Measurements from ENCODE around the gene CCDC66. TPM values are rescaled to one million over a fixed set of nuclear protein-coding genes. Genes with fewer than 3 reads are reported as not detected.
"Not testable (repeated sequence)": the region's sequence is repeated elsewhere in the genome, so short reads cannot be mapped to it uniquely, and the experiment has no call there.

The CCDC66 gene
- total RNA-seq, result 13.4 and 22.6 TPM in 2 replicates

DNA sequence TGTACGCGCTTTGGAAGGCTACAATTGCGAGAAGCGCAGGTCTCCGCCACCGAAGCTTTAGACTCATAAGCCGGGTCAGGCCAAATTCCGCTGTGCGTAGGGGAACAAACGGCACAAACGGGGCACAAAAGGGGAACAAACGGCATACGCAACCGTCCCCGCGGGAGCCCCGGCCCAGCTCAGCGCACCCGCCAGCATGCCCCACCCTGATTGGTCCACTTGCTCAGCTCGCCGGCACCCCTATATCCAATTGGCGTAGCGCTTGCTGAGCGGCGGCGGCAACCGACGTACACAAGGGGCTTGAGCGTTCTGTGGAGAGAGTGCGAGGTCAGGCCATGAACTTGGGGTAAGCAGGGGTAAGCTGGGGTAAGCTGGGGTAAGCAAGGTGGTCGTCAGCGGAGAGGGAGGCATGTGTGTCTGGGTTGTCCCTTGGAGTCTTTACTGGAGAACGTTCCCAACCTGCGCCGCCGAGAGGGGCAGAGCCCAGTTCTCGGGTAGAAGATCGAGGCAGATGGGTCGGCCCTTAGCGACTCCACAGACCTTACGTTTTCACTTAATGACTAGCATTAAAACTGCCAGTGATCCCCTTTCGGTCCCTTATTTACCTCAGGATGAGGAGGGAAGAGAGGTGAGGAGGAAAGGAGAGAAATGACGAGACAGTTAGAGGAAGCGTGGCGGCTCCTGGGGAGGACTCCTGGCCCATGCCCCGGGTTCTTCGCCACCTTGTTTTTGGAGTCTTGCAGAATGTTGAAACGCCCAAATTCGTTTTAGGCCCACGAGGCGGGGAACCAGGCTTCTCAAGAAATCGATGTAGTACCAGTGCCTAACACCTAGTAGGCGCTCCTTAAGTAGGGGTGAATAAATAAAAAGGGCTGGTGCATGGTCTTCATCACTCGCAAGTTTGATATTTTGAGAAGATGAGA lies at the start of gene CCDC66:
TSS of gene CCDC66 (plus strand) at position 268 of the 923 bp plus-strand sequence. CDS start at position 336, 68 bp downstream.
- peak; percentile 97 for DNase-seq

- DNase-seq, result no peak
Observed at GRCh38 chr3:56519641-56520040, 37.3 kb upstream of the CCDC66 start.

GRCh38 chr3:56522374-56522773 lies 34.6 kb upstream of the CCDC66 start:
- DNase-seq, result no peak

- DNase-seq, result no peak
Observed at GRCh38 chr3:56525291-56525690, 31.7 kb upstream of the CCDC66 start.

DNA sequence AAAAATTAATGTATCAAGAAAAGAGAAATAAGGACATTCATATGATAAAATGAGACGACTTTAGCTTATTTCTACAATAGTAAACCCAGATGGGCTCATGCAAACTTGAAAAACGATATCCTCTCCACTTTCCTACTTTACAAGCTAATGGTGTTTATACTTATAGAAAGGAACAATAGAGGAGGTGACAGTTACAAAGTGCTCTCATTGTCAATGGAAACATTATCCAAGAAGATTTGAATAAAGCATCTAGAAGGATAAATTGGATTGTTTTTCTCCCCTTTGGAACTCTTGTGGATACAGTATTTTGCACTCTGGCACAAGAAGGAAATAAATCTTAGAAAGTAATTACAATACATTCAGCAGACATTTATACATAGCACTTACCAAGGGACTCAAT lies 20.2 kb upstream of the CCDC66 start:
- no peak for DNase-seq

GRCh38 chr3:56547486-56547885 lies 9.5 kb upstream of the CCDC66 start:
- DNase-seq, result peak; percentile 14

DNA sequence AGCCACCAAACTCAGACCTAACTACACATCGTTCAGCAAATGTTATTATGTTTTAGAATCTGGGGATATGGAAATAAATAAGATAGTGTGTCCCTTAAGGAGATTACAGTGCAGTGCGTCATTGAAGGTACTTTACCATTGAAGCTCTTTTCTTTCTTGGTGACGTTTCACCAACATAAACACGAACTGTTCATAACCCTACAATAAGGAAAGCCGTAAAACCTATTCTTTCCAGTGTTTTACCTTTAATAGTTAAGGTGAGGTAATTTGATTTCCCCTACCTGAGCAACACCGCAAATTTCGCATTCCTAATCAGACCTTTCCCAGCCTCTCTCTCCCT lies 826 bp downstream of the CCDC66 start:
- DNase-seq, result no peak

DNA sequence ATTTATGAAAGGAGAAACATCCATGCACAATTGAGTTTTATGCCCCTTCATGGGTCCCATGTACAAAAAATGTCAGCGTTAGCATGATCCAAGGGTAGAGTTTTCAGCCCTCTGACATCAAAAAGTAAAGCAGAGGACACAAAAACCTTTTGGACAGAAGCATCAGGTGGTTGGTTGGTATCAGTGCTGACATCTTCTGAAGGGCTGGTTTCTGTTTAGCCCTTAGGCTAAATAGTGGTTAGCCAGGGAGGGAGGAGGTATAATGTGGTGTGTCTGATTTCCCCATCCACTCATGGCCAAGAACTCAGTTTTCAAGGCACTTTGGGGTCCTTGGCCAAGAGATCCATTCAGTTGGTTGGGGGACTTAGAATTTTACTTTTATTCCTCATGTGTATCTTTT lies 16.5 kb downstream of the CCDC66 start:
- DNase-seq, result no peak

DNA sequence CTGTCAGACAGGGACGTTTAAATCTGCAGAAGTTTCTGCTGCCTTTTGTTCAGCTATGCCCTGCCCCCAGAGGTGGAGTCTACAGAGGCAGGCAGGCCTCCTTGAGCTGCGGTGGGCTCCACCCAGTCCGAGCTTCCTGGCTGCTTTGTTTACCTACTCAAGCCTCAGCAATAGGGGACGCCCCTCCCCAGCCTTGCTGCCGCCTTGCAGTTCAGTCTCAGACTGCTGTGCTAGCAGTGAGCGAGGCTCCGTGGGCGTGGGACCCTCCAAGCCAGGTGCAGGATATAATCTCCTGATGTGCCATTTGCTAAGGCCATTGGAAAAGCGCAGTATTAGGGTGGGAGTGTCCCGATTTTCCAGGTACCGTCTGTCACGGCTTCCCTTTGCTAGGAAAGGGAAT lies 25.0 kb downstream of the CCDC66 start:
- DNase-seq, result not testable (repeated sequence)

GRCh38 chr3:56584275-56584674 lies 27.3 kb downstream of the CCDC66 start:
- not testable (repeated sequence) for DNase-seq

- DNase-seq, result no peak
Observed at GRCh38 chr3:56590814-56591213, 33.8 kb downstream of the CCDC66 start.

GRCh38 chr3:56591262-56591661 lies 34.3 kb downstream of the CCDC66 start:
- no peak for DNase-seq

DNA sequence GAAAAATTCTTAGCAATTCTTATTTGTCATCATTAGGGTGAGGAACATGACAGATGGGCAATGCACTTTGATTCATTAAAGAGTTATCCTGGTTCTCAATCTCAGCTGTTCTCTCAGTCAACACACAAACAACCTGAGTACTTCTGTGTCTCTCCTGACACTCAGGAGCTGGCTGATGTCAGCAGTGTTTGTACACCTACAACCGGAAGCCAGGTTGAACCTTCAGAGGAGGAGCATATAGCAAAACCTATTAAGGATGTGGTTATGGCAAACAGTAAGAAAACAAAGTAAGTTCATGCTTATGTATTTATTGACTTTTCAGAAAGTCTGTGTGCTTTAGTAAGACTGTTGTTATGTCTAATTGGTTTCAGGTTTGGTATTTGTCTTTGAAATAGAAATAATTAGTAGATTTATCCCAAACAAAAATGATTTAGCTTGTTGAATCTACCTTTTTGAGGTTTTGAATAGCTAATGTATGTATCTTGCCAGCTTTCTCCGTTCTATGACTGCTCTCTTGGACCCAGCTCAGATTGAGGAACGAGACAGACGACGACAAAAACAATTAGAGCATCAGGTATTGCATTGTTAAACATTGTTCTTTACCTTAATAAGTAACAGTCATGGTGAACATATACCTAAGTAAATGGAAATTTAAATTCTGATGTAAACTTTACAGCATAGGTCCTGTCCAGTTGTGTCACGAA lies 36.6 kb downstream of the CCDC66 start:
- no peak for DNase-seq

DNA sequence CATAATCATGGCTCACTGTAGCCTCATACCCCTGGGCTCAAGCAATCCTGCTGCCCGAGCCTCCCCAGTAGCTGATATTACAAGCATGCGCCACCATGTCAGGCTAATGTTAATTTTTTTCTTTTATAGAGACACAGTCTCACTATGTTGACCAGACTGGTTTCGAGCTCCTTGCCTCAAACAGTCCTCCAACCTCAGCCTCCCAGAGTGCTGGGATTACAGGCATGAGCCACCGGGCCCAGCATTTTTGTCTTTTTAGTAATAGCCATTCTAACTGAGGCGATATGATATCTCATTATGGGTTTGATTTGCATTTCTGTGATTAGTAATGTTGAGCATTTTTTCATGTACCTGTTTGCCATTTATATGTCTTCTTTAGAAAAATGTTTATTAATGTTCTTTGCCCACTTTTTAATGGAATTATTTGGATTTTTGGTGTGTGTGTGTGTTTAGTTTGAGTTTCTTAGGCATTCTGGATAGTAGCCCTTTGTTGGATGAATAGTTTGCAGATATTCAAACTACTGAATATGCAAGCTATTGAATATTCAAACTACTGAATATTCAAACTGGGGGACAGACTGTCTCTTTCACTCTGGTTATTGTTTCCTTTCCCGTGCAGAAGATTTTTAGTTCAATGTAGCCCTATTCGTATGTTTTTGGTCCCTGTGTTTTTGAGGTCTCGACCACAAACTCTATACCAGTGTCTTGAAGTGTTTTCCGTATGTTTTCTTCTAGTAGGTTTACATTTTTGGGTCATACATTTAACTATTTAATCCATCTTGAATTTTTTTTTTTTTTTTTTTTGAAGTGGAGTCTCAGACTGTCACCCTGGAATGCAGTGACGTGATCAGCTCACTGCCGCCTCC lies 39.2 kb downstream of the CCDC66 start:
- DNase-seq, result no peak

DNA sequence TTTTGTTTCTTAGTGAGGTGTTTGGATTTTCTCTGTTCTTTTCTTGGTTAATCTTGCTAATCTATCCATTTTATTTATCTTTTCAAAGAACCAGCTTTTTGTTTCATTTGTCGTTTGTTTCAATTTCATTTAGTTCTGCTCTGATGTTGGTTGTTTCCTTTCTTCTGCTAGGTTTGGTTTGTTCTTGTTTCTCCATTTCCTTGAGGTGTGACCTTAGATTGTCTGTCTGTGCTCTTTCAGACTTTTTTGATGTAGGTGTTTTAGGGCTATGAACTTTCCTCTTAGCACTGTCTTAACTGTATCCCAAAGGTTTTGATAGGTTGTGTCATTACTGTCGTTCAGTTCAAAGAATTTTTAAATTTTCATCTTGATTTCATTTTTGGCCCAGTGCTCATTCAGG lies 51.5 kb downstream of the CCDC66 start:
- not testable (repeated sequence) for DNase-seq

DNA sequence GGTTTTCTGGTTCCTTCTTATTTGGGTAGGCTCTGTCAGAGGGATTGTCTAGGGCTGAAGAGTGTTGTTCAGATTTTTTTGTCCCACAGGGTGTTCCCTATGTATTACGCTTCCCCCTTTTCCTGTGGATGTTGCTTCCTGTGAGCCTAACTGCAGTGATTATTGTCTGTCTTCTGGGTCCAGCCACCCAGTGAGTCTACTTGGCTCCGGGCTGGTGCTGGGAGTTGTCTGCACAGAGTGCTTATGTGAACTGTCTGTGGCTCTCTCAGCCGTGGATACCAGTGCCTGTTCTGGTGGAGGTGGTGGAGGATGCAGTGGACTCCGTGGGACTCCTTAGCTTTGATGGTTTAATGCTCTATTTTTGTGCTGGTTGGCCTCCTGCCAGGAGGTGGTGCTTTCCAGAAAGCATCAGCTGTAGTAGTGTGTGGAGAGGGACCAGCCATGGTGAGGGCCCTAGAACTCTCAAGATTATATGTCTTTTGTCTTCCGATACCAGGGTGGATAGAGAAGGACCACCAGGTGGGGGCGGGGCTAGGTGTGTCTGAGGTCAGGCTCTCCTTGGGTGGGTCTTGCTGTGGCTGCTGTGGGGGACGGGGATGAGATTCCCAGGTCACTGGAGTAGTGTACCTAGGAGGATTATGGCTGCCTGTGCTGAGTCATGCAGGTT lies 53.8 kb downstream of the CCDC66 start:
- DNase-seq, result peak; percentile 19

- no peak for DNase-seq
Observed at GRCh38 chr3:56611364-56611763, 54.4 kb downstream of the CCDC66 start.

GRCh38 chr3:56612146-56612545 lies 55.2 kb downstream of the CCDC66 start:
- DNase-seq, result no peak

- no peak for DNase-seq
Observed at GRCh38 chr3:56613016-56613415, 56.0 kb downstream of the CCDC66 start.

DNA sequence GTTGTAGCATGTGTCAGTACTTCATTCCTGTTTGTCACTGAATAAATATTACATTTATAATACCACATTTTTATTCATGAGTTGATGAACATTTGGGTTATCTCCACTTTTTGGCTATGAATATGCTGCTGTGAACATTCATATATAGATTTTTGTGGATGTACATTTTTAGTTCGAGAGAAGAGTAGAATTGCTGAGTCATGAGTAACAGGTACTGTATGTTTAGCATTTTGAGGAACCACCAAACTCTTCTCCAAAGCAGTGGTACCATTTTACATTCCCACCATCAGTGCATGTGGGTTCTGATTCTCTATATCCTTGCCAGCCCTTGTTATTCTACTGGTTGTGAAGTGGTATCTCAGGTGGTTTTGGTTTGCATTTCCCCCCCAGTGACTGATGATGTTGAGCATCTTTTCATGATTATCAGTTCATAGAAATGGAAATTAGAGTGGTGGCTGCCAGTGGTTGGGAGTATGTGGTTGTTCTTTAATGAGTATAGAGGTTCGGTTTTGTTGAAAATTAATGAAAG lies 59.6 kb downstream of the CCDC66 start:
- DNase-seq, result no peak

DNA sequence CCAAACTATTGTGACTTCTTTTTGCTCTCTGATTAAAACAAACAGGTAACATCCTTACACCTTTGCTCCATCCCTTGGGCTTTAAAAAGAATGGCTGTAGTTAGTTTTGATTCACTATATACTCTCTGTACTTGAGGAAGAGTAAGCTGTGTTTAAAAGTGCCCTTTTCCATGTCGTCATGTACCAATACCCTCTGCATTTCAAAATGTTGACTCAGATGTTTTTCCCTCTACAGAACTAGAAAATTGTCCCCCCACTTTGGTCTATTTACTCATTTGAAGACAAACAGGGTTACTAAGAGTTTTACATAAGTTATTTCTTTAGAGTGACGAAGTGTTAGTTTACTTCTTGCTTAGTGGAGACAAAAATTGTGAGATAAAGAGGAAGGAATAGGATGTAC lies 63.4 kb downstream of the CCDC66 start:
- DNase-seq, result no peak

- no peak for DNase-seq
Observed at GRCh38 chr3:56621681-56622080, 64.7 kb downstream of the CCDC66 start.

Data from dermis blood vessel endothelial cell (primary cell).